ENCODE measurements around the gene CHRNG.
"Not testable (repeated sequence)": the region's sequence is repeated elsewhere in the genome, so short reads cannot be mapped to it uniquely, and the experiment has no call there.

The CHRNG gene

DNA sequence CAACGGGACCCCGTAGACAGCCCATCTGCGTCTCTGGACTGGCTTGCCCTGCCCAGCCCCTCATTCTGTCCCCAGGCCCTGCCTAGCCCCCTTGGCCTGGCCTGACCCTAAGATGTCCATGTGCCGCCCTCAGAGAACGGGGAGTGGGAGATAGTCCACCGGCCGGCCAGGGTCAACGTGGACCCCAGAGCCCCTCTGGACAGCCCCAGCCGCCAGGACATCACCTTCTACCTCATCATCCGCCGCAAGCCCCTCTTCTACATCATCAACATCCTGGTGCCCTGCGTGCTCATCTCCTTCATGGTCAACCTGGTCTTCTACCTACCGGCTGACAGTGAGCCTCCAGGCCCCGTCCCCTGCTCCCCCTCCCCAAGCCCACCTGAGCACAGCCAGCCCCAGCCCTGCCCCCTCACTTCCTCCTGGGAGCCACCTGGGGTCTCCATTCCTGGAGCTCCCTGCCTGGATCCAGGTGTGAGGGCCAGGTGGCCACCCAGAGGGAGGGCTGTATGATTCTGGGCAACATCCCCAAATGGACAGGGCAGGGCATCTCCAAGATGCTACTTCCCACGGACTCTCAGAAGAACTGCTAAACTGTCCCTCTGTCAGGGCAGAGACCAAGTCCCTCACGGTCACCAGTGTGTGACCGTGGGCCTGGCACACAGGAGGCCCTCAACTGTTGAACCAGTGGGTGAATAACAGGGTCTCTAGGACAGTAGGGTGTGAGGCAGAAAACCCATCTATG, 9.5 kb upstream of the CHRNG start:
- DNase-seq: no peak

DNA sequence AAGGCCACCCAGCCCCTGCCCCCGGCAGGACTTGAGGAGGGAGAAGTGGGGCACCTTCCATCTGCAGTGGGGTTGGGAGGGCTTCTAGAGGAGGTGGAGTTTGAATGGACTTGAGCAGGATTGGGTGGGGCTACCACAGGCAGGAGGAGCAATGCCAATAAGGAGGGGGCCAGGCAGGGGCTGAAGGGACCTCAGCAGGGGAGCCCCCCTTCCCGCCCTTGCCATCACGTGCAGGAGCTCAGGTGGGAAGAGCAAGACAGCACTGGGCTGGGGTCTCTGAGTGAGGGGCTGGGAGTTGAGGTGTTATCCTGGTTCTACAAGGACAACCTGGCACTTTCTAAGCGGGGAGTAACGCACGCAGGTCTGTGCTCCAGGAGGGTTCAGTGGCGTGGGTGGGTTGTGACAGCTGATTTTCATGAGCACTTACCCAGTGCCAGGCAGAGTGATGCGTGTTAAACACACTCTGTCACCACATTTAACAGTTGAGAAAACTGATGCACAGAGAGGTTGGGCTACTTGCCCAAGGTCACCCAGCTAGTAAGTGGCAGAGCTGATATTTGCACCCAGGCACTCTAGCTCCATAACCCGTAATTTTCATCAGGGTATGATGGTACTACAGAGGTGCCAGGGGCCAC, 8.7 kb upstream of the CHRNG start:
- DNase-seq: no peak

GRCh38 chr2:232532419-232532818, 7.1 kb upstream of the CHRNG start:
- DNase-seq: no peak

- DNase-seq: not testable (repeated sequence)
Observed at GRCh38 chr2:232532821-232533220, 6.7 kb upstream of the CHRNG start.

GRCh38 chr2:232533944-232534710, 5.4 kb upstream of the CHRNG start:
- no peak for DNase-seq

- DNase-seq: no peak
Observed at GRCh38 chr2:232534940-232535651, 4.4 kb upstream of the CHRNG start.

- no peak for DNase-seq
Observed at GRCh38 chr2:232535761-232536530, 3.5 kb upstream of the CHRNG start.

- no peak for DNase-seq
Observed at GRCh38 chr2:232537079-232537478, 2.4 kb upstream of the CHRNG start.

DNA sequence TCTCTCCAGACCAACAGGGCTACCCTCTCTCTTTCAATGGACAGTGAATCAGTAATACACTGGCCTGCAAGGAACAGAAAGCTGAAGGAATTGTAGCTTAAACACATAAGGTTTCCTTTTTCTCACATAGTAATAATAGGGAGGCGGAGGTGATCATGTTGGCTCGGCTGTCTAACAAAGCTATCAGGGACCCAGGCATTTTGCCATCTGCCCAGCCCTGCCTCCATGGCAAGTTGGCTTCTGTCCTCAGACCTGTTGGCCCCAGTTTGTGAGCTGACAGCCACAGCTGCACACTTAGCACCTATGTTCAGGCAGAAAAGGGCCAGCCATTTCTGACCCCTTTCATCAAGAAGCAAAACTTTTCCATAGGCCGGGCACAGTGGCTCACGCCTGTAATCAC, 2.0 kb upstream of the CHRNG start:
- no peak for DNase-seq

- no peak for DNase-seq
Observed at GRCh38 chr2:232538671-232539070, 821 bp upstream of the CHRNG start.

DNA sequence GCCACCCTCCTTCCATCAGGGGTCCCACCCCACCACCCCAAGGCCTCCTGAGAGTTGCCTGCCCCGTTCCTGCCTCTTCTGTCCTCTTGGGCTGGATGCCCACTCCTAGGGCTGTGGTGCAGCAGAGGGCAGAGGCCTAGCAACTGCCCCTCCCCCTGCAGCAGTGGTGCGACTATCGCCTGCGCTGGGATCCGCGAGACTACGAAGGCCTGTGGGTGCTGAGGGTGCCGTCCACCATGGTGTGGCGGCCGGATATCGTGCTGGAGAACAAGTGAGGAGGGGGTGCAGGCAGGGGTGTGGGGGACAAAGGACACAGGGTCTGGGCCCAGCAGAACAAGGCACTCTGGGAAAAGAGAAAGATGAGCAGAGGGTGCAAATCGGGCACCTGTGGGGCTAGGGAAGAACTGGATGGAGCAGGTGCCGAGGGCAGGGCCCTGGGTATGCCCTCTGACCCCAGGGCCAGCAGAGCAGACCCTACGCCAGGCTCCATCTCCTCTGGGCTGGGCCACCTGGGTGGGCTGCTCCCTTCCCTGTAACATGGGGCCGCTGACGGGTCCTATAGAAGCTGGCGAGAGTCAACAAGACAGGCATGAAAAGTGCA, 1.0 kb downstream of the CHRNG start:
- DNase-seq: no peak

DNA sequence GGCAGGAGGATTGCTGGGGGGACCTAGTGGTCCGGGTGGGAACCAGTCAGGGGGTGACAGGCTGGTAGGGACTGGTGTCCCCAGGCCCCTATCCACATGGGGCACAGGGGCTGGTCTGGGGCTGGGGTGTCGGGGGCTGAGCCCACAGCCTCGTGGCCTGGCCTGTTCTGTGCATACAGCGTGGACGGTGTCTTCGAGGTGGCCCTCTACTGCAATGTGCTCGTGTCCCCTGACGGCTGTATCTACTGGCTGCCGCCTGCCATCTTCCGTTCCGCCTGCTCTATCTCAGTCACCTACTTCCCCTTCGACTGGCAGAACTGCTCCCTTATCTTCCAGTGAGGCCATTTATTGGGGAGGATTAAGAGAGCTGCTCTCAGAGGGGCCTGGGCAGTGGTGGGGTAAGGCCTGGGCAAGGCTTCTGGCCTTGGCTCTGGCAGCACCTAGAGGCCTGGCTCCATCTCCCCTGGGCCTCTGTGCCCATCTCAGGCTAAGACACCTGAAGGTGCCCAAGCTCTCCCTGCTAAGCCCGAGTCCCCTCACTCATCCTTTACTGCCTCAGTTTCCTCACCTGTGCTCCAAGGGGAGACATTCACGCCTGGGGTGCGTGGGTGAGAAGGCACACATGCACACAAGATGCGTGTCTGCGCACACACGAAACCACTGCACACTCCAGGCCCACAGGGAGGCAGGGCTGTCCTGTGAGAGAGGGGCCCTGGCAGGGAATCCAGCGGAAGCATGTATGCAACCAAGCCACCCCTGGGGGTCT, 1.9 kb downstream of the CHRNG start:
- DNase-seq: no peak

DNA sequence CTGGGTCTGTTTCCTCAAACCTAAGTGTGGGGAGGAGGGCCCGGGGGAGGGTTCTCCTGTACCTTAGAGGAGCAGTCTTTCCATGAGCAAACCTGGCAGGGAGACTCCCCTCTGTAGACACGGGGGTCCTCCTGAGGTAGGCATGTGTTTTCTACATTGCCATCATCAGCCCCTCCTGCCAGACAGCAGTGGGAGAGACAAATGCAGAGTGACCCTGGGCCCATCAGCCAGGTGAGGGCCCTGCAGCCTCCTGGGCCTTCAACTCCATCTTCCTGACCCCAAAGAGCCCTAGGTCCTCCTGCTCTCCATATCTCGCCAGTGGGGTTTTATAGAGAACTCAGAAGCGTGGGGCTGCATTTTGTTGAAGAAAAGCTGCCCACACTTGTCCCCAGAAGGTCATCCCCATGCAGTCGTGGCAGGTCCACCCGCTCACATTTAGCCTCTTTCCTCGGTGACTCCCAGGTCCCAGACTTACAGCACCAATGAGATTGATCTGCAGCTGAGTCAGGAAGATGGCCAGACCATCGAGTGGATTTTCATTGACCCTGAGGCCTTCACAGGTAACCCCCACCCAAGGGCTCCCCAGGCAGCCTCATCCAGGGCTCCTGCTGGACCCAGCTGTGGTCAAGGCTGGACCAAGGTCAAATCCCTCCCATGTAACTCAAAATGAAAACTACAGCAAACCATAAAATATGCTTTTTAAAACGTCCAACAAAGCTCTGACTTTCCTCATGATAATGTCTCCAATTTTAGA, 2.6 kb downstream of the CHRNG start:
- DNase-seq: no peak

DNA sequence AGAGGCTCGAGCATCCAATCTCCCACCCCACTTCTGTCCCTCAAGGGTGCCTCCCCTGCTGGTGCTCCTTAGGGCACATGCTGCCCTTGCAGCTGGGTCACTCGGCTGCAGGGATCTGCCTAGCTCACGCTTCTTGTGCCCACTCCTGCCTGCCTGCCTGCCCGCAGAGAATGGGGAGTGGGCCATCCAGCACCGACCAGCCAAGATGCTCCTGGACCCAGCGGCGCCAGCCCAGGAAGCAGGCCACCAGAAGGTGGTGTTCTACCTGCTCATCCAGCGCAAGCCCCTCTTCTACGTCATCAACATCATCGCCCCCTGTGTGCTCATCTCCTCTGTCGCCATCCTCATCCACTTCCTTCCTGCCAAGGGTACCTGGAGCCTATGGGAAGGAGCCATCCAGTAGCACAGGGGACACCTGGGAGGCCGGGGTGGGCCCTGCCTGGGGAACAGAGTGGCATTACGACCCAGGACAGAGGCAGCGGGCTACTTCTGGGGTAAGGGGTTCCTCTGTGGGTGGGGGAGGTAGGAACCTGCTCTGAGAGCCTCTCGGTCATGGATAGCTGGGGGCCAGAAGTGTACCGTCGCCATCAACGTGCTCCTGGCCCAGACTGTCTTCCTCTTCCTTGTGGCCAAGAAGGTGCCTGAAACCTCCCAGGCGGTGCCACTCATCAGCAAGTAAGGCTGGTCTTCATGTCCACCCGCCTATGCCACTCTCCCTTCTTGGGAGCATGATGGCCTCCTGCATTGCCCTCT, 3.4 kb downstream of the CHRNG start:
- no peak for DNase-seq

DNA sequence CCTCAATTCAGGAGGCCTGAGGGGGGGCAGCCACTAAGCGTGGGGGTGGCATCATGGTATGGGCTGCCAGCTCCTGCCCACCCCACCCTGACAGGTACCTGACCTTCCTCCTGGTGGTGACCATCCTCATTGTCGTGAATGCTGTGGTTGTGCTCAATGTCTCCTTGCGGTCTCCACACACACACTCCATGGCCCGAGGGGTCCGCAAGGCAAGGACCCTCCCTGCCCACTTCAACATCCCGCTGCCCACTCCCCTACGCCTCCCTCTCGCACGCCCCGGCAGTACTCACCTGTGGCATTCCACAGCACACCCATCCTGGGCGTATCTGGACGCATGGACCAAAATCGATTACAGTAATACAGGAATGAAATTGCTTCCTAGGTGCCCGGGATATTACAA, 4.0 kb downstream of the CHRNG start:
- no peak for DNase-seq

DNA sequence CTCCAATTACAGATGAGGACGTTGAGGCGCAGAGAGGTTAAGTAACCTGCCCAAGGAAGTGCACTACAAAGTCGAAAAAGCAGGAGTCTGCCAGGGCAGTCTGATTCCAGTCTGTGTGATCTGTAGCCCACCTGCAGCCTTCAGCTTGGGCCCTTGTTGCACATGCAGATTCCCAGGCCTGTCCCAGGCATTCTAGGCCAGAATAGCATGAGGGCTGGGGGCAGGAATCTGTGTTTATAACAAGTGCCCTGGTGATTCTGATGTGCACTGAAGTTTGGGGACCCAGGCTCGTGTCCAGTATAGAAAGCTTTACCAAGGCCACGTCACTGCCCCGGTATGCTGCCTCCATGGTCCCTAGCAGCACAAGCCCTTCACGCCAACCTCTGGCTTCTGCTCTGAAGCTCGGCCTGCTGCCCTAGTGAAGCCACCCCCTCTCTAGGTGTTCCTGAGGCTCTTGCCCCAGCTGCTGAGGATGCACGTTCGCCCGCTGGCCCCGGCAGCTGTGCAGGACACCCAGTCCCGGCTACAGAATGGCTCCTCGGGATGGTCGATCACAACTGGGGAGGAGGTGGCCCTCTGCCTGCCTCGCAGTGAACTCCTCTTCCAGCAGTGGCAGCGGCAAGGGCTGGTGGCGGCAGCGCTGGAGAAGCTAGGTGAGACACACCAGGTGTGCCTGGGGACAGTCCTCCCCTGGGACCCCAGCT, 4.6 kb downstream of the CHRNG start:
- no peak for DNase-seq

GRCh38 chr2:232544674-232545073, 5.2 kb downstream of the CHRNG start:
- no peak for DNase-seq

DNA sequence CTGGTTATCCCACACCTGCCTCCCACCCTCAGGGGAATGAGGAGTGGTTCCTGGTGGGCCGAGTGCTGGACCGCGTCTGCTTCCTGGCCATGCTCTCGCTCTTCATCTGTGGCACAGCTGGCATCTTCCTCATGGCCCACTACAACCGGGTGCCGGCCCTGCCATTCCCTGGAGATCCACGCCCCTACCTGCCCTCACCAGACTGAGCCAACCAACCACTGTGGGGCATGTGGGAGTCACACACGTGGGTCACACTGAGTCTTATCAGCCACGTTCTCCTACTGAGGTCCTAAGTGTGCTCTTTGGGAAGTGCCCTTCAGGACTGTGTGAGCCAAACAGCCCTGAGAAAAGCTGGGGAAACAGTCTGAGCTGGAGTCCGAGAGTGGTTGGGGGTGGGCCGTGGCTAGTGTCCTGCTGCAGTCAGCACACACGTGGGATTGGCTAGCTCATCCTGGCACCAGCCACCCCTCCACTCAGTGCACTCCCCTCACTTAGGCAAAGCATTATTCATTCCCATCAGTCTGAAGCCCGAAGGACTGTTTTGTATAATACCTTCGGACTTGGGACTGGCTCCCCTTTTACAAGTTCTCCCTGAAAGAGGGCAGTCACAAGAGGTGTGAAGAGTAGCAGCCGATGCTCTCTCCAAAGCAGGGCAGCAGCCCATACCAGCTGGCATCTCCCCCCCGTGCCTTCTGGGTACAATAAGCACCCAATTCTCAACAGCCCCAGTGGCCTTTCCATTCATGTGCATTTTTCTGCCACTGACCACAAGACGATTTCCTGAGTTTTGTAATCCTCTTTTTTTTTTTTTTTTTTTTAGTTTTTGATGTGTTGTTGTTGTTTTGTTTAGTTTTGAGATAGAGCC, 6.3 kb downstream of the CHRNG start:
- DNase-seq: no peak

All from NK-92 treated with Interleukin-12 subunit alpha and Interleukin-12 subunit beta, amount 100 ng/mL, for 24 hours (cell line).